ENCODE measurements around the gene POLR1B. TPM values are rescaled to one million over a fixed set of nuclear protein-coding genes. Genes with fewer than 3 reads are reported as not detected.

POLR1B gene
- total RNA-seq, 1 experiment from 2014 or later, result 36.9 TPM

GRCh38 chr2:112597537-112598322, 55.5 kb downstream of the POLR1B start:
- no peak for TF ChIP-seq CTCF (IDR thresholded peaks at IDR 0.05; ENCODE audit: unreplicated experiment)
- H3K36me3 Mint-ChIP-seq (ENCODE audit: insufficient read depth, unreplicated experiment), result peaks cover 10% of the 10 kb centered on the region
- BruUV-seq (replicated peaks), result no TSS peak
- H3K9me3 Mint-ChIP-seq (ENCODE audit: low read depth, unreplicated experiment), result no peaks in the 10 kb centered on the region
- CTCF ChIA-PET, result interaction anchor here (0.6 kb wide), 1 partner anchor 465 kb away, joined by 3 read pairs; no protein-coding TSS in a partner anchor
- no peak overlapping the region for H3K4me3 Mint-ChIP-seq (ENCODE audit: low read depth, unreplicated experiment)
- no peaks in the 10 kb centered on the region for H3K27me3 Mint-ChIP-seq (ENCODE audit: unreplicated experiment)
- peaks cover 20% of the 10 kb centered on the region for H3K4me1 Mint-ChIP-seq (ENCODE audit: low read depth, unreplicated experiment)
- H3K27ac Mint-ChIP-seq (ENCODE audit: unreplicated experiment), result no peak overlapping the region
- intact Hi-C loops (cut with micrococcal nuclease; ENCODE audit: unreplicated experiment), result no loop called here
- DNase-seq, result no peak

GRCh38 chr2:112600634-112601033, 58.4 kb downstream of the POLR1B start:
- Mint-ChIP-seq H3K9me3 (ENCODE audit: low read depth, unreplicated experiment) (no peaks in the 10 kb centered on the region), H3K4me3 (ENCODE audit: low read depth, unreplicated experiment) (no peak overlapping the region), H3K27ac (ENCODE audit: unreplicated experiment) (no peak overlapping the region), H3K4me1 (ENCODE audit: low read depth, unreplicated experiment) (peaks cover 20% of the 10 kb centered on the region), H3K27me3 (ENCODE audit: unreplicated experiment) (no peaks in the 10 kb centered on the region), H3K36me3 (ENCODE audit: insufficient read depth, unreplicated experiment) (peaks cover 5% of the 10 kb centered on the region)
- CTCF ChIA-PET, result interaction anchor here (0.6 to 2.3 kb wide), 7 partner anchors 24 to 341 kb away, joined by 3 to 21 read pairs (median 4); partner anchors contain the start of gene SLC20A1
- intact Hi-C loops (cut with micrococcal nuclease; ENCODE audit: unreplicated experiment), result loop anchor here (1.0 to 5.0 kb wide), 2 partner anchors 126 to 357 kb away; no protein-coding TSS in a partner anchor
- BruUV-seq (replicated peaks), result no TSS peak
- no peak for TF ChIP-seq CTCF (IDR thresholded peaks at IDR 0.05; ENCODE audit: unreplicated experiment)
- DNase-seq, result no peak

- no peak for TF ChIP-seq CTCF (IDR thresholded peaks at IDR 0.05; ENCODE audit: unreplicated experiment)
- no TSS peak for BruUV-seq (replicated peaks)
- CTCF ChIA-PET, result interaction anchor here (2.3 kb wide), 1 partner anchor 124 kb away, joined by 21 read pairs; no protein-coding TSS in a partner anchor
- H3K36me3 Mint-ChIP-seq (ENCODE audit: insufficient read depth, unreplicated experiment), result peaks cover 5% of the 10 kb centered on the region
- H3K4me3 Mint-ChIP-seq (ENCODE audit: low read depth, unreplicated experiment), result no peak overlapping the region
- DNase-seq, result no peak
- no peaks in the 10 kb centered on the region for H3K27me3 Mint-ChIP-seq (ENCODE audit: unreplicated experiment)
- peaks cover 27% of the 10 kb centered on the region for H3K4me1 Mint-ChIP-seq (ENCODE audit: low read depth, unreplicated experiment)
- intact Hi-C loops (cut with micrococcal nuclease; ENCODE audit: unreplicated experiment), result loop anchor here (5.0 kb wide), 1 partner anchor 356 kb away; no protein-coding TSS in a partner anchor
- no peak overlapping the region for H3K27ac Mint-ChIP-seq (ENCODE audit: unreplicated experiment)
- H3K9me3 Mint-ChIP-seq (ENCODE audit: low read depth, unreplicated experiment), result no peaks in the 10 kb centered on the region
Measured at GRCh38 chr2:112601754-112602153, 59.5 kb downstream of the POLR1B start.

- Mint-ChIP-seq H3K4me1 (ENCODE audit: low read depth, unreplicated experiment) (peaks cover 28% of the 10 kb centered on the region), H3K4me3 (ENCODE audit: low read depth, unreplicated experiment) (no peak overlapping the region), H3K27ac (ENCODE audit: unreplicated experiment) (no peak overlapping the region), H3K36me3 (ENCODE audit: insufficient read depth, unreplicated experiment) (peaks cover 5% of the 10 kb centered on the region), H3K9me3 (ENCODE audit: low read depth, unreplicated experiment) (no peaks in the 10 kb centered on the region), H3K27me3 (ENCODE audit: unreplicated experiment) (no peaks in the 10 kb centered on the region)
- BruUV-seq (replicated peaks), result no TSS peak
- CTCF ChIA-PET, result interaction anchor here (1.0 kb wide), 1 partner anchor 23 kb away, joined by 3 read pairs; no protein-coding TSS in a partner anchor
- DNase-seq, result no peak
- TF ChIP-seq CTCF (IDR thresholded peaks at IDR 0.05; ENCODE audit: unreplicated experiment), result no peak
- intact Hi-C loops (cut with micrococcal nuclease; ENCODE audit: unreplicated experiment), result loop anchor here (5.0 kb wide), 1 partner anchor 354 kb away; no protein-coding TSS in a partner anchor
Measured at GRCh38 chr2:112602917-112603316, 60.7 kb downstream of the POLR1B start.
